Calu3 (cell line): ENCODE data around the gene MUS81. TPM values are rescaled to one million over a fixed set of nuclear protein-coding genes. Genes with fewer than 3 reads are reported as not detected.
A peak's percentile ranks its signal among the peaks of the same experiment; 100 is the strongest.

Experiments used
- BruUV-seq: library from RNA; stranded (reverse); fragments of 400-500 nt; replicated peaks from 2 replicates; lab custom pipeline; 2021; lab: Mats Ljungman, UMichigan
- CTCF ChIA-PET: fragments of 300-600 bp; sonication (Branson Sonifier 250); formaldehyde crosslinking; loops from one replicate; lab custom pipeline; 2022; ENCODE audit warnings: antibody characterized with exemption; lab: Charles Lee
- DNase-seq: peaks from one replicate; pipeline ENCODE4 v3.0.0; 2022
- H3K27ac Mint-ChIP-seq: one replicate; pipeline ENCODE4 v1.8.0; 2022; ENCODE audit warnings: mixed read lengths; ENCODE audit not compliant: unreplicated experiment
- H3K27me3 Mint-ChIP-seq: one replicate; pipeline ENCODE4 v1.8.0; 2022; ENCODE audit warnings: mixed read lengths; ENCODE audit not compliant: unreplicated experiment
- H3K36me3 Mint-ChIP-seq: one replicate; pipeline ENCODE4 v1.8.0; 2022; ENCODE audit warnings: mild to moderate bottlenecking, moderate library complexity, mixed read lengths; ENCODE audit not compliant: insufficient read depth, unreplicated experiment
- H3K4me1 Mint-ChIP-seq: one replicate; pipeline ENCODE4 v1.8.0; 2022; ENCODE audit warnings: mild to moderate bottlenecking, low read depth, mixed read lengths; ENCODE audit not compliant: unreplicated experiment
- H3K4me3 Mint-ChIP-seq: one replicate; pipeline ENCODE4 v1.8.0; 2022; ENCODE audit warnings: mild to moderate bottlenecking, low read depth, moderate library complexity, mixed read lengths; ENCODE audit not compliant: unreplicated experiment
- H3K9me3 Mint-ChIP-seq: one replicate; pipeline ENCODE4 v1.8.0; 2022; ENCODE audit warnings: low read depth, mixed read lengths; ENCODE audit not compliant: unreplicated experiment
- intact Hi-C: fragments of 100-400 bp; cut with micrococcal nuclease; formaldehyde crosslinking; loops from one replicate; pipeline ENCODE4 v1.10.0; 2022; ENCODE audit not compliant: unreplicated experiment
- total RNA-seq: library from RNA; stranded (reverse); gene quantifications from 2 replicates; pipeline ENCODE4 v1.2.3, GENCODE V29; 2022
- TF ChIP-seq, protein P1 (sequence below): fragments of 200-600 bp; IDR thresholded peaks from one replicate; pipeline ENCODE4 v1.8.0; 2022; ENCODE audit warnings: antibody characterized with exemption; ENCODE audit not compliant: unreplicated experiment

Gene MUS81
- total RNA-seq, 1 experiment from 2014 or later, result 67.6 TPM

GRCh38 chr11:65850217-65851082 is 9.8 kb upstream of the MUS81 start:
- CTCF ChIA-PET, result interaction anchor here (2.3 kb wide), 1 partner anchor 9 kb away, joined by 6 read pairs; the partner anchor contains the start of gene MUS81
- no TSS peak for BruUV-seq
- TF ChIP-seq, protein P1, sequence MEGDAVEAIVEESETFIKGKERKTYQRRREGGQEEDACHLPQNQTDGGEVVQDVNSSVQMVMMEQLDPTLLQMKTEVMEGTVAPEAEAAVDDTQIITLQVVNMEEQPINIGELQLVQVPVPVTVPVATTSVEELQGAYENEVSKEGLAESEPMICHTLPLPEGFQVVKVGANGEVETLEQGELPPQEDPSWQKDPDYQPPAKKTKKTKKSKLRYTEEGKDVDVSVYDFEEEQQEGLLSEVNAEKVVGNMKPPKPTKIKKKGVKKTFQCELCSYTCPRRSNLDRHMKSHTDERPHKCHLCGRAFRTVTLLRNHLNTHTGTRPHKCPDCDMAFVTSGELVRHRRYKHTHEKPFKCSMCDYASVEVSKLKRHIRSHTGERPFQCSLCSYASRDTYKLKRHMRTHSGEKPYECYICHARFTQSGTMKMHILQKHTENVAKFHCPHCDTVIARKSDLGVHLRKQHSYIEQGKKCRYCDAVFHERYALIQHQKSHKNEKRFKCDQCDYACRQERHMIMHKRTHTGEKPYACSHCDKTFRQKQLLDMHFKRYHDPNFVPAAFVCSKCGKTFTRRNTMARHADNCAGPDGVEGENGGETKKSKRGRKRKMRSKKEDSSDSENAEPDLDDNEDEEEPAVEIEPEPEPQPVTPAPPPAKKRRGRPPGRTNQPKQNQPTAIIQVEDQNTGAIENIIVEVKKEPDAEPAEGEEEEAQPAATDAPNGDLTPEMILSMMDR, result no peak
- no peaks in the 10 kb centered on the region for H3K9me3 Mint-ChIP-seq
- peaks cover 80% of the 10 kb centered on the region for H3K36me3 Mint-ChIP-seq
- no peak overlapping the region for H3K27ac Mint-ChIP-seq
- DNase-seq, result no peak
- H3K4me1 Mint-ChIP-seq, result peaks cover 20% of the 10 kb centered on the region
- no peaks in the 10 kb centered on the region for H3K27me3 Mint-ChIP-seq
- no peak overlapping the region for H3K4me3 Mint-ChIP-seq
- intact Hi-C loops, result no loop called here

- no TSS peak for BruUV-seq
- Mint-ChIP-seq H3K27ac (no peak overlapping the region), H3K4me3 (no peak overlapping the region), H3K27me3 (no peaks in the 10 kb centered on the region), H3K9me3 (no peaks in the 10 kb centered on the region), H3K36me3 (peaks cover 84% of the 10 kb centered on the region), H3K4me1 (peaks cover 23% of the 10 kb centered on the region)
- no peak for DNase-seq
- CTCF ChIA-PET, result interaction anchor here (0.7 kb wide), 1 partner anchor 71 kb away, joined by 3 read pairs; no protein-coding TSS in a partner anchor
- TF ChIP-seq, protein P1, result peak; percentile 27
- intact Hi-C loops, result no loop called here
Observed at GRCh38 chr11:65851083-65851579, 9.1 kb upstream of the MUS81 start.

GRCh38 chr11:65851811-65852507 is 8.3 kb upstream of the MUS81 start:
- intact Hi-C loops, result no loop called here
- H3K4me1 Mint-ChIP-seq, result peaks cover 31% of the 10 kb centered on the region
- CTCF ChIA-PET, result interaction anchor here (0.6 to 0.7 kb wide), 2 partner anchors 47 to 72 kb away, joined by 3 to 4 read pairs; no protein-coding TSS in a partner anchor
- H3K27me3 Mint-ChIP-seq, result no peaks in the 10 kb centered on the region
- no peak overlapping the region for H3K4me3 Mint-ChIP-seq
- peaks cover 88% of the 10 kb centered on the region for H3K36me3 Mint-ChIP-seq
- no TSS peak for BruUV-seq
- H3K9me3 Mint-ChIP-seq, result no peaks in the 10 kb centered on the region
- DNase-seq, result no peak
- TF ChIP-seq, protein P1, result no peak
- H3K27ac Mint-ChIP-seq, result peak overlapping the region; percentile 79

- CTCF ChIA-PET, result interaction anchor here (0.6 to 1.0 kb wide), 3 partner anchors 38 to 714 kb away, joined by 3 to 4 read pairs (median 3); partner anchors contain the start of gene CCDC85B
- H3K27me3 Mint-ChIP-seq, result no peaks in the 10 kb centered on the region
Observed at GRCh38 chr11:65852508-65853245, 7.6 kb upstream of the MUS81 start.

More at GRCh38 chr11:65852508-65853245, 7.6 kb upstream of the MUS81 start:
- no peak for DNase-seq
- H3K36me3 Mint-ChIP-seq, result peaks cover 93% of the 10 kb centered on the region
- no peaks in the 10 kb centered on the region for H3K9me3 Mint-ChIP-seq
- intact Hi-C loops, result no loop called here
- H3K4me3 Mint-ChIP-seq, result no peak overlapping the region
- peaks cover 31% of the 10 kb centered on the region for H3K4me1 Mint-ChIP-seq
- TF ChIP-seq, protein P1, result no peak
- peak overlapping the region; percentile 79 for H3K27ac Mint-ChIP-seq
- no TSS peak for BruUV-seq
